AG08395 (cell line): ENCODE measurements around the gene HAUS6.
A peak's percentile ranks its signal among the peaks of the same experiment; 100 is the strongest.
"Not testable (repeated sequence)": the region's sequence is repeated elsewhere in the genome, so short reads cannot be mapped to it uniquely, and the experiment has no call there.

ENCODE experiments used
- DNase-seq: peaks from one replicate; pipeline ENCODE4 v3.0.0; 2012; ENCODE audit warnings: mixed read lengths, low spot score

Gene HAUS6

DNA sequence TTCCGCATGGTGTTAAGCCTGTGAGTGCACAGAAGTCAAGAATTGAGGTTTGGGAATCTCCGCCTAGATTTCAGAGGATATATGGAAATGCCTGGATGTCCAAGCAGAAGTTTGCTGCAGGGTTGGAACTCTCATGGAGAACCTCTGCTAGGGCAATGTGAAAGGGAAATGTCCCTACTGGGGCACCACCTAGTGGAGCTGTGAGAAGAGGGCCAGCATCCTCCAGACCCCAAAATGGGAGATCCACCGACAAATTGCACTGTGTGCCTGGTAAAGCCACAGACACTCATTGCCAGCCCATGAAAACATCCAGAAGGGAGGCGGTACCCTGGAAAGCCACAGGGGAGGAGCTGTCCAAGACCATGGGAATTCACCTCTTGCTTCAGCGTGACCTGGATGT is 66.1 kb downstream of the HAUS6 start:
- no peak for DNase-seq

DNA sequence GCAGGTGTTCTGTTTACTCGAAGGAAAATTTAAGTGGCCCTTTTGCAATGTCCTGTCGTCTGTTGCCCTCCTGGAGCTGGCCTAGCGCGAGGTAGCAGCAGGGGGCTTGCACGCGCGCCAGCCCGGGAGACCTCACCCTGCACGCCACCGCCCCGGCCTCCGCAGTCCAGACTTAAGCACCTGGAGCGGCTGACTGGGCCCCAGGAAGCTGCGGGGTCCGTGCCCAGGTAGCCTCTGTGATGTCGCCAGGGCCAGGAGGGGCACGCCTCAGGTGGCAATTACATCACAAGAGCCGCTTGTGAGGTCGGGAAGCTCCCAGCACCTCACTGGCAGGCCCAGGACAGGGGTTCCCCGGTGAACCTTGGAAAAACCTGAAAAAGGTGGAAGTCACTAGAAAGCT is 69.7 kb downstream of the HAUS6 start, which contains the start of gene SAXO1:
Gene SAXO1, minus strand, starts transcription at position 195 of the 400 bp plus-strand sequence. CDS start 301 bp downstream, outside the sequence.
- DNase-seq, result no peak

DNA sequence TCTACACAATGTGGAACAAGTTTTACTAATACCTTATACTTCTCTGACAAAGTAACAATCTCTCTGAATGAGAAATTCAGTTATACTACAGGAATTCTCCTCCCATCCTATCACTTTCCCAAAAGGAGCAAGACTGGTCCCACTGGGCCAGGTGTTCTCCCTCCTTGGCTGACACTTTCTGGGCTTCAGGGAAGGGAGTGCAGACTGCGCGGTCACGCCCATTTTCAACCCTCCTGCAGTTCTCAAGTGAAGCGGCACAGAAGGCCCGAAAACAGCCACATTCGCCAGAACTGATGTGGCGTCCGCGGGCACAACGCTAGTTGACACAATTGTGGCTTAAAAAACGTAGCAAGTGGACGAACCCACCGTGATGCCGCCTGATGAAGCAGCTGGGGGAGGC is 70.3 kb downstream of the HAUS6 start:
- no peak for DNase-seq

- DNase-seq, result peak; percentile 52
Measured at GRCh38 chr9:19030899-19031298, 71.8 kb downstream of the HAUS6 start.

GRCh38 chr9:19028835-19029451 is 73.8 kb downstream of the HAUS6 start:
- DNase-seq, result peak; percentile 86

DNA sequence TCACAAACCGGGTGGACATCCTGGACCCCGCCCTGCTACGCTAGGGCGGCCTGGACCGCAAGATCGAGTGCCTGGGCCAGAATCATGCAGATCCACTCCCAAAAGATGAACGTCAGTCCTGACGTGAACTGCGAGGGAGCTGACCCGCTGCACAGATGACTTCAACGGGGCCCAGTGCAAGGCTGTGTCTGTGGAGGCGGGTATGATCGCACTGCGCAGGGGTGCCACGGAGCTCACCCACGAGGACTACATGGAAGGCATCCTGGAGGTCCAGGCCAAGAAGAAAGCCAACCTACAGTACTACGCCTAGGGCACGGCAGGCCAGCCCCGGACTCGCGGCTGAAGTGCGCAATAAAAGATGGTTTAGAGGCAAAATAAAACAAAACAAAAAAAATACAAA is 74.9 kb downstream of the HAUS6 start:
- DNase-seq, result no peak

- DNase-seq, result no peak
Measured at GRCh38 chr9:19026375-19026774, 76.3 kb downstream of the HAUS6 start.

DNA sequence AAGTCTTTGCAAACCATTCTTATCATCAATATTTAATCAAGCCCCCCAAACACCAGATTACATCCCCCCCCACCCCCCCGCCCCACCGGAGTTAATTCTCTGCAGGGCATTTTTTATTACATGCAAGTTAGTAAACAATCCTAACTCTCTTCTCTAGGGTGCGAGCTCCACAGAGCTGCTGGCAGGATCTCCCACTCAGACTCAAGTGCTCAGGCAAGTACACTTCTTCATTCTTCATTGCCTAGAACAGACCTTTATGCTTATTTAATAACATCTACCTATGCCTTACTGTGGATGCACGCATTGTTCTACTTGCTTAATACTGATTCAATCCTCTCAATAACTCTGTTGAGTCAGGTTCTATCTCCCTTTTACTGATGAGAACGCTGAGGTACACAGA is 79.6 kb downstream of the HAUS6 start:
- no peak for DNase-seq

- no peak for DNase-seq
Measured at GRCh38 chr9:19022206-19022605, 80.5 kb downstream of the HAUS6 start.

DNA sequence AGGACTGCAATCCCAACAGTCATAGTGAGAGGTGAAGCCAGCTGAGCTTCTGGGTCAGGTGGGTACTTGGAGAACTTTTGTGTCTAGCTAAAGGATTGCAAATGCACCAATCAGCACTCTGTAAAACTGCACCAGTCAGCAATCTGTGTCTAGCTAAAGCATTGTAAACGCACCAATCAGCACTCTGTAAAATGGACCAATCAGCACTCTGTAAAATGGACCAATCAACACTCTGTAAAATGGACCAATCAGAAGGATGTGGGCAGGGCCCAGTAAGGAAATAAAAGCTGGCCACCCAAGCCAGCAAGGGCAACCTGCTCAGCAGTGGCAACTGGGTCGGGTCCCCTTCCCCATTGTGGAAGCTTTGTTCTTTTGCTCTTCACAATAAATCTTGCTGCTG is 81.1 kb downstream of the HAUS6 start:
- not testable (repeated sequence) for DNase-seq

DNA sequence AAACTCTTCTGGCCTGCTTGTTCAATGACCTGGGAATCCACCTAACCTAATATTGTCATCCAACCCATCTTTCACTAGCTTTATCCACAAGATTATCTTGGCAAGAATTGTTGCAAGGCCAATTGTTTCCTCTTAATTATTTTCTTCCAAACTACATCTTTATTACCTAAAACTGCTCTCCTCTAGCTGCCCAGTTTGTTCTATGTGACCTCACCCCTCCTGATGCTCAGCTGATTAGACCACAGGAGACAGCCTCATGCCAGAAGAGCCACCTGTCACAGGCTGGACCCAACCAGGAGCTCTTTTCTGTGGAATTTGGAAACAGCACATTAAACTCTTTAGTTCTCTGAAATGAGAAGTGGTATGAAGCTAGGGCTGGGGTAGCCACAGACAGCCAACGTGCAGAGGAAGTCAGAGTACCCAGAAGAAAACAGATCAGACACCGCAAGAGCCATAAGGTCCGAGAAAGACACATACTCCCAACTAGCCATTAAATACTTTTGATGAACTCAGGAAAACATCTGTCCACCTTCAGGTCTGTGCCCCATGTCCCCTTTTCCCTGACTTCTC is 81.7 kb downstream of the HAUS6 start:
- no peak for DNase-seq

DNA sequence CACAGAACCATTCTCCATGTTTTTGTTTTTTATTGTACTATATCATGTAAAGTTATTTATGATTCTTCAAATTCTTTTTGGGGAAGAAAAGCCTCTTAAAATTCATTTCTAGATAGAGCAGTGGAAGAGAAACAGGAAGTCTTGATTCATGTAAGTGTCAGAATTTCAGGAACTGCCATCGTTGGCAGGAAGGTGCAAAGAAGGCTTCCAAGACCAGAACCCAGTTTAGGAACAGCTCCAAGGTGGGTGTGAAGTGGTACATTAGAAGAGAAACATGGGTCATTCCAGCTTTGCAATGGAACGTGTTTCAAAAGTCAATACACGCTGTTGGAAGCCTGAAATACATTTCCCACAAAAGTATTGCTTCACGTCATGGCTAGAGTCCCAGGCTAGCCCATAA is 84.5 kb downstream of the HAUS6 start:
- DNase-seq, result no peak

- no peak for DNase-seq
Measured at GRCh38 chr9:19009391-19009965, 93.2 kb downstream of the HAUS6 start.
